ENCODE results near the gene GRIA3.

DNA sequence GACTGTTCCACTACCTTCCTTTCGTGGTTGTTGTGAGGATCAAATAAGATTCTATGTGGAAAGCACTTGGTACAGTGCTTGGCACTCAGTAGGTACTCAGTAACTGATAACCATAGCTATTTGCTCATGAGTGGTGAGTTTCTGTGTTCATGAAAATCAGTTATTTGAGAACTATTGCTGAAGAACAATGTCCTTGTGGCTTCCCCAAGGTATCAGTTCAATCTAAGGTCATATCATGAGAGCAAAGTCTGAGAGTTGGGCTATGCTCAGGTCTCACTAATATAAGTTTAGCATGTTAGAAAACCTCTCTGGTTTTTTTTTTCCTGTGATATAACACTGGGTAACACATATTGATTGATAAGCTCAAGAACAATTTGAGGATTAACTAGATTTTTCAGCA is 147.8 kb downstream of the GRIA3 start:
- TF ChIP-seq EZH2 (IDR thresholded peaks at IDR 0.05) (no peak), POLR2A (IDR thresholded peaks at IDR 0.05; ENCODE audit: borderline replicate concordance, extremely low read depth, insufficient read depth, insufficient read length) (no peak), ZFX (IDR thresholded peaks at IDR 0.05) (no peak), JUND (IDR thresholded peaks at IDR 0.05) (no peak)
